Adrenal gland (tissue), 5 donors: ENCODE measurements around the gene B4GALT7.

ENCODE experiments used
- POLR2A ChIP-seq, 2 donors: fragments of 450-650 bp; IDR thresholded peaks; one replicate each; pipeline ENCODE4 v1.6.1; 2017; ENCODE audit warnings: antibody characterized with exemption in 2 of 2, mild to moderate bottlenecking in 2 of 2, moderate library complexity in 1 of 2
- TF ChIP-seq, protein P1 (sequence below), 6 experiments: fragments of 450-650 bp in 4 of 6; fragments of 200-600 bp in 2 of 6; sonication (generic) in 1 of 6; IDR thresholded peaks; 1 replicate in 5 of 6; 2 replicates in 1 of 6; pipeline versions ENCODE4 v1.5.1 to v1.8.0; 2016 to 2021; ENCODE audit warnings: antibody characterized with exemption in 6 of 6, mild to moderate bottlenecking in 2 of 6, moderate library complexity in 1 of 6
- donor health status: DM: no; HTN: no; CAD: no.

DNA sequence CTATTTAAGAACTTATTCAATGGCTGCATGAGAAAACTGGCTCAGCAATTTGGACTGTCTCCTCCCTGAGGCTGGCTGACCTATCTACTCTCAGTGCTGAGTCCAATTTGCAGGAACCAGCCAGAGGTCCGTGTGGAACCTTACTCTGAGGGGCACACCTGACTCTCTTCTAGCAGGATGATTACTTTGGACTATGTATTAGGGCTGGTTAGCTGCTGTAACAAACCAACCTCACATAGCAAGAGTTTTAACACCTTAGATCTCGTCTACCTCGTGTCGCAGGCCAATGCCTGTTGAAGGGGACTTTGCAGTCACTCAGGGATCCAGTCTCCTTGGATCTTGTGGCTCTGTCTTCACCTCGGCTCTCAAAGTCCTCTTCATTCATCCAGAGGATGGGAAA, 42.1 kb upstream of the B4GALT7 start:
- TF ChIP-seq, protein P1, sequence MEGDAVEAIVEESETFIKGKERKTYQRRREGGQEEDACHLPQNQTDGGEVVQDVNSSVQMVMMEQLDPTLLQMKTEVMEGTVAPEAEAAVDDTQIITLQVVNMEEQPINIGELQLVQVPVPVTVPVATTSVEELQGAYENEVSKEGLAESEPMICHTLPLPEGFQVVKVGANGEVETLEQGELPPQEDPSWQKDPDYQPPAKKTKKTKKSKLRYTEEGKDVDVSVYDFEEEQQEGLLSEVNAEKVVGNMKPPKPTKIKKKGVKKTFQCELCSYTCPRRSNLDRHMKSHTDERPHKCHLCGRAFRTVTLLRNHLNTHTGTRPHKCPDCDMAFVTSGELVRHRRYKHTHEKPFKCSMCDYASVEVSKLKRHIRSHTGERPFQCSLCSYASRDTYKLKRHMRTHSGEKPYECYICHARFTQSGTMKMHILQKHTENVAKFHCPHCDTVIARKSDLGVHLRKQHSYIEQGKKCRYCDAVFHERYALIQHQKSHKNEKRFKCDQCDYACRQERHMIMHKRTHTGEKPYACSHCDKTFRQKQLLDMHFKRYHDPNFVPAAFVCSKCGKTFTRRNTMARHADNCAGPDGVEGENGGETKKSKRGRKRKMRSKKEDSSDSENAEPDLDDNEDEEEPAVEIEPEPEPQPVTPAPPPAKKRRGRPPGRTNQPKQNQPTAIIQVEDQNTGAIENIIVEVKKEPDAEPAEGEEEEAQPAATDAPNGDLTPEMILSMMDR (IDR thresholded peaks at IDR 0.05): no peak
- no peak for TF ChIP-seq POLR2A (IDR thresholded peaks at IDR 0.05)
